Measurements from ENCODE around the gene LLGL1.

Gene LLGL1

GRCh38 chr17:18224387-18225120 is 881 bp upstream of the LLGL1 start:
- H3K4me3 ChIP-seq (ENCODE audit: low read depth, low read length), result peak overlapping the region; percentile 26
- TF ChIP-seq CTCF (IDR thresholded peaks at IDR 0.05; ENCODE audit: borderline replicate concordance, insufficient read depth, low read depth, low read length), result no peak

GRCh38 chr17:18225642-18226283 is 328 bp downstream of the LLGL1 start:
- H3K4me3 ChIP-seq (ENCODE audit: low read depth, low read length), result peak overlapping the region; percentile 56

GRCh38 chr17:18226284-18226945 is 980 bp downstream of the LLGL1 start:
- no peak for TF ChIP-seq CTCF (IDR thresholded peaks at IDR 0.05; ENCODE audit: borderline replicate concordance, insufficient read depth, low read depth, low read length)

More at GRCh38 chr17:18225642-18226283, 328 bp downstream of the LLGL1 start:
- TF ChIP-seq CTCF (IDR thresholded peaks at IDR 0.05; ENCODE audit: borderline replicate concordance, insufficient read depth, low read depth, low read length), result no peak

GRCh38 chr17:18227635-18228034 is 2.2 kb downstream of the LLGL1 start:
- no peak for TF ChIP-seq CTCF (IDR thresholded peaks at IDR 0.05; ENCODE audit: borderline replicate concordance, insufficient read depth, low read depth, low read length)
- H3K4me3 ChIP-seq (ENCODE audit: low read depth, low read length), result no peak overlapping the region

More at GRCh38 chr17:18226284-18226945, 980 bp downstream of the LLGL1 start:
- no peak overlapping the region for H3K4me3 ChIP-seq (ENCODE audit: low read depth, low read length)

GRCh38 chr17:18228176-18228682 is 2.8 kb downstream of the LLGL1 start:
- TF ChIP-seq CTCF (IDR thresholded peaks at IDR 0.05; ENCODE audit: borderline replicate concordance, insufficient read depth, low read depth, low read length), result no peak
- H3K4me3 ChIP-seq (ENCODE audit: low read depth, low read length), result no peak overlapping the region

GRCh38 chr17:18229254-18229653 is 3.8 kb downstream of the LLGL1 start:
- no peak overlapping the region for H3K4me3 ChIP-seq (ENCODE audit: low read depth, low read length)
- no peak for TF ChIP-seq CTCF (IDR thresholded peaks at IDR 0.05; ENCODE audit: borderline replicate concordance, insufficient read depth, low read depth, low read length)

Data from GM12875 (cell line).